SU-DHL-6 (cell line): ENCODE measurements around the gene RGS4.

Experiments used
- CTCF ChIP-seq: fragments of 200-600 bp; sonication (generic); IDR thresholded peaks from one replicate; pipeline ENCODE4 v1.5.1; 2017; ENCODE audit warnings: antibody characterized with exemption, mild to moderate bottlenecking, low read length, moderate library complexity; ENCODE audit not compliant: insufficient read depth, poor library complexity, severe bottlenecking
- EZH2phosphoT487 ChIP-seq: fragments of 200-600 bp; sonication (generic), shearing (Covaris generic); conservative IDR thresholded peaks from 2 replicates; pipeline ENCODE4 v1.6.1; 2018; ENCODE audit warnings: mild to moderate bottlenecking, antibody characterized with exemption, low read length, moderate library complexity, mixed read lengths

GRCh38 chr1:163063610-163064009, 5.6 kb upstream of the RGS4 start:
- no peak for TF ChIP-seq CTCF
- no peak for TF ChIP-seq EZH2phosphoT487
